ENCODE data around the gene OR2L5.

Gene OR2L5

GRCh38 chr1:248013229-248013710, at the start of gene OR2L5:
Gene OR2L5, plus strand, starts transcription at chr1:248013660. Its CDS starts 8,288 bp downstream, at chr1:248021948.
- H3K9me3 Mint-ChIP-seq: peaks cover 6% of the 10 kb centered on the region
- H3K4me1 Mint-ChIP-seq: no peaks in the 10 kb centered on the region
- no peak within 1 kb of the TSS for H3K27ac Mint-ChIP-seq
- H3K4me3 Mint-ChIP-seq: no peak within 1 kb of the TSS
- no peaks in the 10 kb centered on the region for H3K27me3 Mint-ChIP-seq
- H3K36me3 Mint-ChIP-seq: no peaks in the 10 kb centered on the region

- H3K4me1 Mint-ChIP-seq: no peaks in the 10 kb centered on the region
- H3K4me3 Mint-ChIP-seq: no peak within 1 kb of the TSS
- H3K27me3 Mint-ChIP-seq: peaks cover 3% of the 10 kb centered on the region
- no peaks in the 10 kb centered on the region for H3K36me3 Mint-ChIP-seq
- no peak within 1 kb of the TSS for H3K27ac Mint-ChIP-seq
- peaks cover 5% of the 10 kb centered on the region for H3K9me3 Mint-ChIP-seq
Measured at GRCh38 chr1:247964933-247965332, 48.5 kb upstream of the OR2L5 start, which contains the start of gene OR2AK2. Gene OR2AK2, plus strand, starts transcription at chr1:247965233. Its CDS starts 144 bp downstream, at chr1:247965377.

GRCh38 chr1:247966532-247967204, 46.8 kb upstream of the OR2L5 start:
- no peaks in the 10 kb centered on the region for H3K4me1 Mint-ChIP-seq
- H3K4me3 Mint-ChIP-seq: no peak overlapping the region
- H3K9me3 Mint-ChIP-seq: peaks cover 5% of the 10 kb centered on the region
- no peaks in the 10 kb centered on the region for H3K36me3 Mint-ChIP-seq
- peaks cover 3% of the 10 kb centered on the region for H3K27me3 Mint-ChIP-seq
- no peak overlapping the region for H3K27ac Mint-ChIP-seq

- Mint-ChIP-seq H3K27me3 (peaks cover 8% of the 10 kb centered on the region), H3K4me3 (no peak overlapping the region), H3K27ac (no peak overlapping the region), H3K9me3 (peaks cover 11% of the 10 kb centered on the region), H3K4me1 (no peaks in the 10 kb centered on the region), H3K36me3 (no peaks in the 10 kb centered on the region)
Measured at GRCh38 chr1:247992986-247993385, 20.5 kb upstream of the OR2L5 start.

- Mint-ChIP-seq H3K4me3 (no peak overlapping the region), H3K27ac (no peak overlapping the region), H3K4me1 (no peaks in the 10 kb centered on the region), H3K36me3 (no peaks in the 10 kb centered on the region), H3K9me3 (peaks cover 5% of the 10 kb centered on the region), H3K27me3 (peaks cover 4% of the 10 kb centered on the region)
Measured at GRCh38 chr1:247998811-247999210, 14.6 kb upstream of the OR2L5 start.

- Mint-ChIP-seq H3K4me3 (no peak overlapping the region), H3K27ac (no peak overlapping the region), H3K4me1 (no peaks in the 10 kb centered on the region), H3K9me3 (peaks cover 5% of the 10 kb centered on the region), H3K36me3 (no peaks in the 10 kb centered on the region), H3K27me3 (peaks cover 4% of the 10 kb centered on the region)
Measured at GRCh38 chr1:248000169-248000568, 13.3 kb upstream of the OR2L5 start.

GRCh38 chr1:248007778-248008177, 5.7 kb upstream of the OR2L5 start:
- H3K27me3 Mint-ChIP-seq: no peaks in the 10 kb centered on the region
- peaks cover 6% of the 10 kb centered on the region for H3K9me3 Mint-ChIP-seq
- H3K36me3 Mint-ChIP-seq: no peaks in the 10 kb centered on the region
- H3K27ac Mint-ChIP-seq: no peak overlapping the region
- no peaks in the 10 kb centered on the region for H3K4me1 Mint-ChIP-seq
- no peak overlapping the region for H3K4me3 Mint-ChIP-seq

GRCh38 chr1:248009681-248010080, 3.8 kb upstream of the OR2L5 start:
- Mint-ChIP-seq H3K4me1 (no peaks in the 10 kb centered on the region), H3K36me3 (no peaks in the 10 kb centered on the region), H3K27me3 (no peaks in the 10 kb centered on the region), H3K9me3 (peaks cover 6% of the 10 kb centered on the region), H3K27ac (no peak overlapping the region), H3K4me3 (no peak overlapping the region)

GRCh38 chr1:248015803-248016202, 2.3 kb downstream of the OR2L5 start:
- Mint-ChIP-seq H3K36me3 (no peaks in the 10 kb centered on the region), H3K9me3 (no peaks in the 10 kb centered on the region), H3K27ac (no peak overlapping the region), H3K4me3 (no peak overlapping the region), H3K27me3 (no peaks in the 10 kb centered on the region), H3K4me1 (no peaks in the 10 kb centered on the region)

GRCh38 chr1:248029770-248030169, 16.3 kb downstream of the OR2L5 start, which contains the start of gene OR2L2:
Gene OR2L2, plus strand, starts transcription at chr1:248030070. Its CDS starts 8,198 bp downstream, at chr1:248038268.
- H3K27ac Mint-ChIP-seq: no peak within 1 kb of the TSS
- no peaks in the 10 kb centered on the region for H3K27me3 Mint-ChIP-seq
- H3K9me3 Mint-ChIP-seq: peaks cover 8% of the 10 kb centered on the region
- H3K4me3 Mint-ChIP-seq: no peak within 1 kb of the TSS
- no peaks in the 10 kb centered on the region for H3K4me1 Mint-ChIP-seq
- H3K36me3 Mint-ChIP-seq: no peaks in the 10 kb centered on the region

- H3K36me3 Mint-ChIP-seq: no peaks in the 10 kb centered on the region
- no peaks in the 10 kb centered on the region for H3K4me1 Mint-ChIP-seq
- H3K27ac Mint-ChIP-seq: no peak overlapping the region
- H3K9me3 Mint-ChIP-seq: peaks cover 5% of the 10 kb centered on the region
- no peak overlapping the region for H3K4me3 Mint-ChIP-seq
- no peaks in the 10 kb centered on the region for H3K27me3 Mint-ChIP-seq
Measured at GRCh38 chr1:248045209-248045608, 31.7 kb downstream of the OR2L5 start.

- peaks cover 10% of the 10 kb centered on the region for H3K9me3 Mint-ChIP-seq
- no peaks in the 10 kb centered on the region for H3K4me1 Mint-ChIP-seq
- no peak within 1 kb of the TSS for H3K27ac Mint-ChIP-seq
- no peaks in the 10 kb centered on the region for H3K36me3 Mint-ChIP-seq
- no peaks in the 10 kb centered on the region for H3K27me3 Mint-ChIP-seq
- H3K4me3 Mint-ChIP-seq: no peak within 1 kb of the TSS
Measured at GRCh38 chr1:248046536-248046935, 33.1 kb downstream of the OR2L5 start, which contains the start of gene OR2L3. Gene OR2L3, plus strand, starts transcription at chr1:248046836. Its CDS starts 13,846 bp downstream, at chr1:248060682.

GRCh38 chr1:248047008-248047407, 33.5 kb downstream of the OR2L5 start:
- Mint-ChIP-seq H3K4me3 (no peak overlapping the region), H3K27ac (no peak overlapping the region)

GRCh38 chr1:248054671-248055070, 41.2 kb downstream of the OR2L5 start:
- Mint-ChIP-seq H3K27me3 (no peaks in the 10 kb centered on the region), H3K4me3 (no peak overlapping the region), H3K4me1 (no peaks in the 10 kb centered on the region), H3K27ac (no peak overlapping the region), H3K9me3 (peaks cover 5% of the 10 kb centered on the region), H3K36me3 (no peaks in the 10 kb centered on the region)

More at GRCh38 chr1:248047008-248047407, 33.5 kb downstream of the OR2L5 start:
- H3K4me1 Mint-ChIP-seq: no peaks in the 10 kb centered on the region
- no peaks in the 10 kb centered on the region for H3K27me3 Mint-ChIP-seq
- no peaks in the 10 kb centered on the region for H3K36me3 Mint-ChIP-seq
- peaks cover 10% of the 10 kb centered on the region for H3K9me3 Mint-ChIP-seq

GRCh38 chr1:248055261-248055660, 41.8 kb downstream of the OR2L5 start:
- Mint-ChIP-seq H3K27me3 (no peaks in the 10 kb centered on the region), H3K27ac (no peak overlapping the region), H3K4me1 (no peaks in the 10 kb centered on the region), H3K36me3 (no peaks in the 10 kb centered on the region), H3K9me3 (peaks cover 5% of the 10 kb centered on the region), H3K4me3 (no peak overlapping the region)

GRCh38 chr1:248065071-248065470, 51.6 kb downstream of the OR2L5 start:
- Mint-ChIP-seq H3K4me1 (no peaks in the 10 kb centered on the region), H3K9me3 (peaks cover 3% of the 10 kb centered on the region), H3K36me3 (no peaks in the 10 kb centered on the region), H3K4me3 (no peak overlapping the region), H3K27ac (no peak overlapping the region), H3K27me3 (no peaks in the 10 kb centered on the region)

Data from activated naive CD4-positive, alpha-beta T cell treated with anti-CD3 and anti-CD28 coated beads, Interleukin-2, amount 50 U/mL, for 24 hours (primary cell).